ENCODE data around the gene DUSP28. TPM values are rescaled to one million over a fixed set of nuclear protein-coding genes. Genes with fewer than 3 reads are reported as not detected.

Gene DUSP28
- total and polyA plus RNA-seq, 10 of the 15 experiments (the other 5 are each of a cell fraction or from before 2014, with no cell fraction given): 2.5 to 12.5 (median 6.4) TPM

GRCh38 chr2:240573516-240574385 lies 13.6 kb downstream of the DUSP28 start (continued):
- TF ChIP-seq E4F1 (IDR thresholded peaks at IDR 0.05; ENCODE audit: borderline replicate concordance, partially characterized antibody): no peak
- no peak for TF ChIP-seq TCF3 (IDR thresholded peaks at IDR 0.05; ENCODE audit: borderline replicate concordance, insufficient read depth, low read depth, low read length)
- no peak for TF ChIP-seq DPF2 (IDR thresholded peaks at IDR 0.05)
- no peak for TF ChIP-seq NR2F1 (conservative IDR thresholded peaks at IDR 0.05)
- no peak for TF ChIP-seq PKNOX1 (IDR thresholded peaks at IDR 0.05)
- TF ChIP-seq ATF2 (IDR thresholded peaks at IDR 0.05; ENCODE audit: low read length): no peak
- TF ChIP-seq ESRRA (IDR thresholded peaks at IDR 0.05; ENCODE audit: low read length): no peak
- no peak for TF ChIP-seq KLF5 (IDR thresholded peaks at IDR 0.05; ENCODE audit: partially characterized antibody)
- TF ChIP-seq ZNF274 (IDR thresholded peaks at IDR 0.05; ENCODE audit: insufficient read depth, insufficient read length): no peak
- TF ChIP-seq CEBPB (IDR thresholded peaks at IDR 0.05; ENCODE audit: borderline replicate concordance in 1 of 2, low read depth in 2 of 2, low read length in 2 of 2): no peak
- TF ChIP-seq ATF7 (IDR thresholded peaks at IDR 0.05; ENCODE audit: low read depth): no peak
- TF ChIP-seq ELK1 (IDR thresholded peaks at IDR 0.05; ENCODE audit: low read depth, low read length): no peak
- TF ChIP-seq SUPT20H (IDR thresholded peaks at IDR 0.05; ENCODE audit: borderline replicate concordance, control insufficient read depth, low read depth, low read length): no peak
- no peak for TF ChIP-seq RELB (IDR thresholded peaks at IDR 0.05; ENCODE audit: low read depth)
